COLO829 (cell line): ENCODE measurements around the gene DDR1.

Source experiments
- DNase-seq: peaks from one replicate; pipeline ENCODE4 v3.0.0; 2012; ENCODE audit warnings: low spot score

Gene DDR1

GRCh38 chr6:30881392-30882203 is 2.7 kb upstream of the DDR1 start:
- DNase-seq = no peak

DNA sequence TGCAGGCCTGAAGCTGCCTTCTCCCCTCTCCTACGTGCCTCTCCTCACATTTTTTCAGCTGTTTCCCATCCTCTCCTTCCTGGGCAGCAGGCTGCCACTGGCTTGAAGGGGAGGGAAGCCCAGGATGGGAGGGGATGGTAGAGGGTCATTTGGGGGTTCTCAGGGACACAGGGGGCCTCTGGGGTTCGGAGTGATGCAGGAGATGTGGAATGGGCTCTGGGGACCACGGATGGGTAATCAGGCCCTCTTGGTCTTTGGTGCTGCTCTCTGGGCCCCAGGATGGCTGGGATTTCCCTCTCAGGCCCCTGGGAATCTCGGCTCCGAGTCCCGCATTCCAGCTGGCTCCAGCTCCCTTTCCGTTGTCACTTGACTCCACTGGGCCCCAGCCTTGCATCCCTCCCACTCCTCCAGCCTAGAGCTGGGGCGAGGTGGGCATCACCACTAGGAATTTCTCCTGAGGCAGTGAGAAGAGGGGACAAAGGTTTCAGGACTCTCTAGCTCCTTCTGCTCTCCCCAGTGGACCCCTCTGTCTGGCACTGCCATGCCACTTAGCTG is 2.0 kb upstream of the DDR1 start:
- no peak for DNase-seq

GRCh38 chr6:30882759-30883684 is 1.3 kb upstream of the DDR1 start:
- DNase-seq = no peak

GRCh38 chr6:30884521-30885480 is 482 bp downstream of the DDR1 start:
- DNase-seq = peak; percentile 37

DNA sequence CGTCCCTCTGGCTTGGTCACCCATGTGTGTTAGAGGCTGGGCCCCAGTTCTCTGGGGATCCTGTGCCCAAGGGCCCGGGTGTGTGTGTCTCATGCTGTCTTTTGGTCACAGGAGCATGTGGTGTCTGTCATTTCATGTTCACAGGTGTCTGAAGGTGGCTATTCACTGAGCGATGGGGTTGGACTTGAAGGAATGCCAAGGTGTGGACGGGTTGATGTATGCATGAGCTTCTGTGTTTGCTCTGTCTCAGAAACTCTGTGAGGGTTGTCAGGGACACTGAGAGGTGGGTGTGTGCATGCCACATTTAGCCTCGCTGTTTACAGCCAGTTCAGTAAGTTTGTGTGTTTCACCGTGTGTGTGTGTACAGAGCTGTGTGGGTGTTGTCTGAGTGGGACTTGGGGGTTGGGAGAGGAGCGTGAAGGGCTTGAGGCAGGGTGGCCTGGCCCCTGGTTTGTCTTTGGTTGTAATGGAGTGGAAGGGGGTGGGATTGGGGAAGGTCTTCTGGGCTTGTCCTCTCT is 1.2 kb downstream of the DDR1 start:
- peak; percentile 65 for DNase-seq

DNA sequence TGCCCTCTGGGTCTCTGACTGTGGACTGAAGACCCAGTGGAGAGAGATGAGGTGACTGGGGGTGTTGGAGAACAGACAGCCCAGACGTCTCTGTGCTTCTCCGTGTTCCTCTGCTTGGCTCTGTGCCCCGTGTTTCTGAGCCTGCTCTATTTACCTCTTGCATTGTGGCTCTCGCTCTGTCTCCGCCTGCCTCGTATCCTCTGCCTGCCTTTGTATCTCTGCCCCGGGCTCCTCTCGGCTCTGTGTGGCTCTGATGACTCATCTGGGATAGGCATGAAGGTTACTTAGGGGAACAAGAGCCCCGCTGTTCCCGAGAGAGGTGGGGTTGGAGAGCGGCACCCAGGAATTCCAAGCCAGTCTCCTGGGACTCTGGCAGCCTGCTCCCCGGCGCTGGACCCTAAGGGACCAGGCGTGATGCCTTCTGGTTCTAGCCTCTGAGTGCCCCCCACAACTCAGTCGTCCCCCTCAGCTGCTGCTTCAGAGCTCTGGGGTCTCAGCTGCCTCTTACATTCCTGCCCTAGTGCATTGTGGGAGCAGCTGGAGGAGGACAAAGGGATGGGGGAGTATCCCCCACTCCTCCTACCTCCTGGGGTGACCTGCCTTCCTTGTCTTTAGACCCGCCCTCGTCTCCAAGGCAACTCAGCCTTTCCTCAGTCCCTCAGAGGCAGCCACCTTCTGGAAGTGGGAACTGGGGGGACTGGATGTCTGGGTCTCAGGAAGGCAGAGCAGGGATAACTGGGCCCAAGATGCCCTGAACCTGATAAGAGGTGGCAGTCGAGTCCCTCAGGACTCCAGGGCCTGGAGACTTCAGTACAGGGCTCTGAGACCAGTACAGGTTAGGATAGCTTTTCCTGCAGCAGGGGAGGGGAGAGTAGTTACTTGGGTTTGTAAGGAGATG is 1.9 kb downstream of the DDR1 start:
- peak; percentile 100 for DNase-seq

DNA sequence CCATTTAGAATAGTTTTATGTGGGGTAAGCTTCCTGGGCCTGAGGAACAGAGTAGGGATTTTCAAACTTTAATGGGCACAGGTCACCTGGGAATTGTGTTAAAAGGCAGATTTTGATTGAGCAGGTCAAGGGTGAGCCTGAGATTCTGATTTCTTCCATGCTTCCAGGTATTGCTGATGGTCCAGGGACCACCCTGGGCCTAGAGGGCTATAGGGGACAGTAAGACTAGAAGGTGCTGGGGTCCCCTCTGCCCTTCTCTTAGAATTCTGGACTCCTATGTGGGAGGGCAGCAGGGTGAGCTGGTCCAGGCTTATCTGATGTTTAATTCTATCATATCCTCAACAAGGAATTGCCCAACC is 2.6 kb downstream of the DDR1 start:
- DNase-seq = no peak

DNA sequence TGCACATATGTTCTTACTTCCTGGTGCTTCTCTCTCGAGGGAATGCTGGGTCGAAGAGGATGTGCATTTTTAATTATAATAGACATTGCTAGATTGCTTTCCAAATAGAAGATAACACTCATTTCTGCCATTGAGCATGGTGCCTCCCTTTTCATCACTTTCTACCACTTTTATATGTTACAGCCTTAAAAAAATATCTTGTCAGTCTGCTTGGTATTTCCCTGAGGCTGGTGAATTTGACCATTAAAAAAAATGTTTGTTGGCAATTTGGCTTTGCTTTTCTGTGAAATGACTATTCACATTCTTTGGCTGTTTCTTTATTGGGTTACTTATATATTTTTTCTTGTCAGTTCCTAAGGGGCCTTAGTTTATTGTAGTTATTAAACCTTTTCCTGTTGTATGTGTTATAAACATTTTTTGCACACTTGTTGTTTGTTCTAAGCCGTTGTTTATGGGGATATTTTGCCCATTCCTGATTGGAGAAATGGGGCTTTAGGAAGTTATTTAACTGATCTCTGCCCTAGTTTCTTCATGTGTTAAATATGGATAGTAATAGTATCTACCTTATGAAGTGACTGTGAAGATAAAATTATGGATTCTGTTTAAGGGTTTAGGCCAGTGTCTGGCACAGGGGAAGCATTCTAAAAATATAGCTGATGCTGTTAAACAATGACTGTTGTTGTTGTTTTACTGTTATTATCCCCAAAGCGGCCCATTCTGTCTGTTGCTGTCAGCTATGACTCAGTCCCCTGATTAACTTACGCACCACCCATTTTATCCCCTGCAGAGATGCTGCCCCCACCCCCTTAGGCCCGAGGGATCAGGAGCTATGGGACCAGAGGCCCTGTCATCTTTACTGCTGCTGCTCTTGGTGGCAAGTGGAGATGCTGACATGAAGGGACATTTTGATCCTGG is 3.8 kb downstream of the DDR1 start:
- DNase-seq = peak; percentile 98

DNA sequence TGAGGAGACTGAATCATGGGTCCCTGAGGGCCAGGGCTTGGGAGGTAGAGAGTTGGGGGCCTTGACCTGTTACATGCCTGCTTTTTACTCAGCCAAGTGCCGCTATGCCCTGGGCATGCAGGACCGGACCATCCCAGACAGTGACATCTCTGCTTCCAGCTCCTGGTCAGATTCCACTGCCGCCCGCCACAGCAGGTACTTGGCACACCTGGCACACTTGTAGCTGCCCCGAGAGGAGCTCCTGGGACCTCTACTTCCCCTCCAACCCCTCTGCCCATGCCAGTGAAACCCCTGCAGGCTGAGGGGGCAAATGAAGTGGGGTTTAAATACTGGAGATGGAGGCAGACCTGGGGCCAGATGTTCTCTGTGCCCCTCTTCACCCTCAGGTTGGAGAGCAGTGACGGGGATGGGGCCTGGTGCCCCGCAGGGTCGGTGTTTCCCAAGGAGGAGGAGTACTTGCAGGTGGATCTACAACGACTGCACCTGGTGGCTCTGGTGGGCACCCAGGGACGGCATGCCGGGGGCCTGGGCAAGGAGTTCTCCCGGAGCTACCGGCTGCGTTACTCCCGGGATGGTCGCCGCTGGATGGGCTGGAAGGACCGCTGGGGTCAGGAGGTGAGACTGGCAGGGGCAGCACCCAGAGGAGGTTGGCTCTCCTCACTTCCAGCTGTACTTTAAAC is 4.6 kb downstream of the DDR1 start:
- DNase-seq = no peak

- DNase-seq = no peak
These were observed 5.2 kb downstream of the DDR1 start for GRCh38 chr6:30889496-30889885.

- no peak for DNase-seq
These were observed 5.8 kb downstream of the DDR1 start for GRCh38 chr6:30889921-30890645.

- DNase-seq = no peak
These were observed 6.5 kb downstream of the DDR1 start for GRCh38 chr6:30890646-30891449.

GRCh38 chr6:30891450-30891723 is 7.1 kb downstream of the DDR1 start:
- no peak for DNase-seq

DNA sequence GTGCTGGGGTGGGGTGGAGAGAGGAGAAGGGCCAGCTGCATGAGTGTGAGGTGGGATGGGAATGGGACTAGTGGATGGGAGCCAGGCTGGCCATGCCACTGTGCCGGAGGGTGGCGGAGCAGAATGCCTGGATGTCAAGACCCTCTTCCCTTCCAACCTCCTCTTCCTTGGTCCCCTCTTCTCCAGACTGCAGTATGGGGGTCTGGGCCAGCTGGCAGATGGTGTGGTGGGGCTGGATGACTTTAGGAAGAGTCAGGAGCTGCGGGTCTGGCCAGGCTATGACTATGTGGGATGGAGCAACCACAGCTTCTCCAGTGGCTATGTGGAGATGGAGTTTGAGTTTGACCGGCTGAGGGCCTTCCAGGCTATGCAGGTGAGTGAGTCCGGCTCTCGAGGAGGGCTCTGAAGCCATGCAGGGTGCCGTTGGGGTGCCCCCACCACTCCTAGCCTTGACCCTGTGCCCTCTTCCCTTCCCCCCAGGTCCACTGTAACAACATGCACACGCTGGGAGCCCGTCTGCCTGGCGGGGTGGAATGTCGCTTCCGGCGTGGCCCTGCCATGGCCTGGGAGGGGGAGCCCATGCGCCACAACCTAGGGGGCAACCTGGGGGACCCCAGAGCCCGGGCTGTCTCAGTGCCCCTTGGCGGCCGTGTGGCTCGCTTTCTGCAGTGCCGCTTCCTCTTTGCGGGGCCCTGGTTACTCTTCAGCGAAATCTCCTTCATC is 7.7 kb downstream of the DDR1 start:
- no peak for DNase-seq

DNA sequence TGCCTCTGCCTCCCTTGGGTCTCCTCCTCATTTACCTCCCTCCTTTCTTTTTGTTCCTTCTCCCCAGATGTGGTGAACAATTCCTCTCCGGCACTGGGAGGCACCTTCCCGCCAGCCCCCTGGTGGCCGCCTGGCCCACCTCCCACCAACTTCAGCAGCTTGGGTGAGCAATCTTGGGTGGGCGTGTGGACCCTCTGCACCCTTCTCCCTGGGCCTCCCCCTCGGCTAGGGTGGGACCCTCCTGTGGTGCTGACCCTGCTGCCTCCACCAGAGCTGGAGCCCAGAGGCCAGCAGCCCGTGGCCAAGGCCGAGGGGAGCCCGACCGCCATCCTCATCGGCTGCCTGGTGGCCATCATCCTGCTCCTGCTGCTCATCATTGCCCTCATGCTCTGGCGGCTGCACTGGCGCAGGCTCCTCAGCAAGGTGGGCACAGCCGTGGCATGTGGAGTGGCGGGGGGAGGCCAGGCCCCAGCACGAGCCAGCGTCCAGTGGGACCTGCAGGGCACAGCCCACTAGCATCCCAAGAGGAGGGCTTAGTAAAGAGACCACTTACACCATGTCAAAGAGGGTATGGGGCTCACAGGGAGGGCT is 8.8 kb downstream of the DDR1 start:
- DNase-seq = no peak

GRCh38 chr6:30893666-30894065 is 9.3 kb downstream of the DDR1 start:
- no peak for DNase-seq
